Stomach smooth muscle (tissue), 2 donors: ENCODE results near the gene MACC1.
"Not testable (repeated sequence)": the region's sequence is repeated elsewhere in the genome, so short reads cannot be mapped to it uniquely, and the experiment has no call there.

Experiments used
- H3K27ac ChIP-seq: one replicate; pipeline ENCODE4 v1.7.0; 2013; ENCODE audit warnings: mild to moderate bottlenecking, low read length, inconsistent platforms
- H3K27me3 ChIP-seq, 2 donors: one replicate each; pipeline ENCODE4 v1.7.0; 2013; ENCODE audit warnings: low read length in 2 of 2; ENCODE audit not compliant: insufficient read depth in 2 of 2, control insufficient read depth in 1 of 2
- H3K36me3 ChIP-seq, 2 donors: one replicate each; pipeline ENCODE4 v1.7.0; 2013; ENCODE audit warnings: low read length in 2 of 2; ENCODE audit not compliant: control insufficient read depth in 2 of 2, insufficient read depth in 2 of 2
- H3K4me1 ChIP-seq: one replicate; pipeline ENCODE4 v1.7.0; 2013; ENCODE audit warnings: low read length; ENCODE audit not compliant: control insufficient read depth, insufficient read depth
- H3K4me3 ChIP-seq, 2 donors: one replicate each; pipeline ENCODE4 v1.7.0; 2013; ENCODE audit warnings: low read length in 2 of 2
- H3K9ac ChIP-seq, 2 donors: one replicate each; pipeline ENCODE4 v1.7.0; 2013; ENCODE audit warnings: low read length in 2 of 2, mild to moderate bottlenecking in 1 of 2
- H3K9me3 ChIP-seq, 2 donors: one replicate each; pipeline ENCODE4 v1.7.0; 2013; ENCODE audit warnings: low read length in 2 of 2; ENCODE audit not compliant: control insufficient read depth in 2 of 2
- donor health status: healthy.
- donor health status: Pancreatic carcinoma.

The MACC1 gene

GRCh38 chr7:20129920-20130319 is 87.3 kb downstream of the MACC1 start:
- Histone ChIP-seq H3K4me1 (no peaks in the 10 kb centered on the region), H3K27me3 (no peaks in the 10 kb centered on the region), H3K36me3 (no peaks in the 10 kb centered on the region), H3K9ac (no peak overlapping the region), H3K4me3 (no peak overlapping the region), H3K9me3 (no peaks in the 10 kb centered on the region), H3K27ac (no peak overlapping the region)

DNA sequence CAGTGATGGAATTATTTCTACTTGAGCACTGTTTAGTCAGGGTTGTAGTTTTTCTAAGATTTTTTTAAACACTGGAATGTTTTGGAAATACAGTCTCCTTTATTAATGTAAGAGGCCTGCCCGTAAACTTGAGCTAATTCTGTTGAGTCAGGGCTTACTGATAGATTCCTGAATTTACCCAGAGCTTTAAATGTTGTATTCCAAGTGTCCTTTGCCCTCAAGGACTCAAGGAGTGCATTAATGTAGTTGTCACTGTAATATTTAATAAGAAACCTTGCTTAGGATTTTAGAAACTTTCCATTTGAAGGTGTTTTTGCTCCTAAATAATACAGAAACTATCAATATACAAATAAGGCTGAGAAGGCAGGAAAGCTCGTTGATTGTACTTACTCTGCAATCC is 89.2 kb downstream of the MACC1 start:
- Histone ChIP-seq H3K4me3 (no peak overlapping the region), H3K9ac (no peak overlapping the region), H3K4me1 (no peaks in the 10 kb centered on the region), H3K36me3 (no peaks in the 10 kb centered on the region), H3K27ac (no peak overlapping the region), H3K9me3 (no peaks in the 10 kb centered on the region), H3K27me3 (no peaks in the 10 kb centered on the region)

- not testable (repeated sequence) for H3K27ac ChIP-seq, H3K9ac ChIP-seq, H3K27me3 ChIP-seq, H3K4me1 ChIP-seq, H3K4me3 ChIP-seq, H3K36me3 ChIP-seq, H3K9me3 ChIP-seq
Measured at GRCh38 chr7:20126060-20126459, 91.1 kb downstream of the MACC1 start.

- H3K4me3 ChIP-seq, H3K27ac ChIP-seq, H3K9me3 ChIP-seq, H3K4me1 ChIP-seq, H3K36me3 ChIP-seq, H3K27me3 ChIP-seq, H3K9ac ChIP-seq: not testable (repeated sequence)
Measured at GRCh38 chr7:20124087-20124486, 93.1 kb downstream of the MACC1 start.

DNA sequence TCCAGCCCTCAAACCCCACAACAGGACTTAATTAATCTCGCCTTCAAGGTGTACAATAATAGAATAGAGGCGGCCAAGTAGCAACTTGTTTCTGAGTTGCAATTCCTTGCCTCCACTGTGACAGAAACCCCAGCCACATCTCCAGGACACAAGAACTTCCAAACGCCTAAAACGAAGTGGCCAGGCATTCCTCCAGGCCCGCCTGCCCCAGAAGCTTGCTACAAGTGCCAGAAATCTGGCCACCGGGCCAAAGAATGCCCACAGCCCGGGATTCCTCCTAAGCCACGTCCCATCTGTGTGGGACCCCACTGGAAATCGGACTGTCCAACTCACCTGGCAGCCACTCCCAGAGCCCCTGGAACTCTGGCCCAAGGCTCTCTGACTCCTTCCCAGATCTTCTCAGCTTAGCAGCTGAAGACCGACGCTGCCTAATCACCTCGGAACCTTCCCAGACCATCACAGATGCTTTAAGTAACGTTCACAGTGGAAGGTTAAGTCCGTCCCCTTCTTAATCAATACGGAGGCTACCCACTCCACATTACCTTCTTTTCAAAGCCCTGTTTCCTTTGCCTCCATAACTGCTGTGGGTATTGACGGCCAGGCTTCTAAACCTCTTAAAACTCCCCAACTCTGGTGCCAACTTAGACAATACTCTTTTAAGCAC is 94.4 kb downstream of the MACC1 start:
- not testable (repeated sequence) for H3K9me3 ChIP-seq, H3K27me3 ChIP-seq, H3K36me3 ChIP-seq, H3K4me3 ChIP-seq, H3K4me1 ChIP-seq, H3K9ac ChIP-seq, H3K27ac ChIP-seq

DNA sequence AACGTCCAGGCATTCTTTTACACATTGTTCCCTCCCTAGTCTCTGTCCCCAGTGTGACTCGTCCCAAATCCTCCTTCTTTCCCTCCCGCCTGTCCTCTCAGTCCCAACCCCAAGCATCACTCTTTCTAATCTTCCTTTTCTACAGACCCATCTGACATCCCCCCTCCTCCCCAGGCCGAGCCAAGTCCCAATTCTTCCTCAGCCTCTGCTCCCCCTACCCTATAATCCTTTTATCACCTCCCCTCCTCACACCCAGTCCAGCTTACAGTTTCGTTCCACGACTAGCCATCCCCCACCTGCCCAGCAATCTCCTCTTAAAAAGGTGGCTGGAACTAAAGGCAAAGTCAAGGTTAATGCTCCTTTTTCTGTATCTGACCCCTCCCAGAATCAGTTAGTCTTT is 95.1 kb downstream of the MACC1 start:
- no peaks in the 10 kb centered on the region for H3K36me3 ChIP-seq
- H3K27ac ChIP-seq = no peak overlapping the region
- no peaks in the 10 kb centered on the region for H3K9me3 ChIP-seq
- H3K4me3 ChIP-seq = no peak overlapping the region
- H3K4me1 ChIP-seq = no peaks in the 10 kb centered on the region
- H3K9ac ChIP-seq = no peak overlapping the region
- no peaks in the 10 kb centered on the region for H3K27me3 ChIP-seq

- Histone ChIP-seq H3K27ac (no peak overlapping the region), H3K9me3 (no peaks in the 10 kb centered on the region), H3K4me3 (no peak overlapping the region), H3K36me3 (no peaks in the 10 kb centered on the region), H3K4me1 (no peaks in the 10 kb centered on the region), H3K9ac (no peak overlapping the region), H3K27me3 (no peaks in the 10 kb centered on the region)
Measured at GRCh38 chr7:20121404-20121803, 95.8 kb downstream of the MACC1 start.

GRCh38 chr7:20120611-20121168 is 96.5 kb downstream of the MACC1 start:
- H3K4me3 ChIP-seq, H3K9ac ChIP-seq, H3K9me3 ChIP-seq, H3K27me3 ChIP-seq, H3K36me3 ChIP-seq, H3K27ac ChIP-seq, H3K4me1 ChIP-seq: not testable (repeated sequence)

DNA sequence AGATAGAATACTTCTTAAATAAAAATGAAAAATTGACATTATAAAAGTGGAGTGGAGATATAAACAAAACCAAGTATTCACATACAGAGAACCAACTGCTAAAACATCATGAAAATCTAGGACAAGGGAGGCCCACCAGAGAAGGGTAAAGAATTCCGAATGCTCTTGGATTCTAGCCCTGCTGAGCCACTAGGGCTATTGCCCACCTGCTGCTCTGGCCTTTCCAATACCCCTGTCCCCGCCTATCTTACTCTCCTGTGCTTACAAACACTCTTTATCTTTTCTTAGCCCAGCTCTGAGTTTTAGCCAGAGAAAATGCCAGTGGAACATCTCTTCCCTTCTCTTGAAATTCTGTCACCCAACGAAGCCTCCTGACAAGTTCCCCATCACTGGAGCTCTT is 100.3 kb downstream of the MACC1 start:
- Histone ChIP-seq H3K4me1 (no peaks in the 10 kb centered on the region), H3K27me3 (no peaks in the 10 kb centered on the region), H3K9me3 (no peaks in the 10 kb centered on the region), H3K9ac (no peak overlapping the region), H3K36me3 (no peaks in the 10 kb centered on the region), H3K4me3 (no peak overlapping the region), H3K27ac (no peak overlapping the region)

DNA sequence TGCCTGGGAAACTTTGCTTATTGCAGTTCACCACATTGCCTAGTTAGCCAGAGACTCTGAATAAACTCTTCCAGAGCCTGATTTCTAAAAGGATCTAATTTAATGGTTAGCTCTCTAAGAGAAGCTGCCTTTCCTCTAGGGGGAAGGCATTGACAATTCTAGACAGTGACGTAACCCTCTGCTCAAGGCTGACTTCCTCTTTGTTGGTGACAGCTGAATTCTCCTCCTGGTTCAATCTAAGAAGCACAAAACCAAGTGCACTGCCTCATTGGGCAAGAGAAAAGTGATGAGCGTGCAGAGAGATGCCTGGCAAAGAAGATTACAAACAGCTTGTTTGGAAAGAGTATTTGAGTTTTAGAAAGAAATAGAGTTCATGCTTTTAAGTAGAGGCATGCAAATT is 102.7 kb downstream of the MACC1 start:
- no peaks in the 10 kb centered on the region for H3K36me3 ChIP-seq
- no peaks in the 10 kb centered on the region for H3K27me3 ChIP-seq
- H3K9me3 ChIP-seq = no peaks in the 10 kb centered on the region
- H3K4me1 ChIP-seq = no peaks in the 10 kb centered on the region
- no peak overlapping the region for H3K9ac ChIP-seq
- H3K4me3 ChIP-seq = no peak overlapping the region
- no peak overlapping the region for H3K27ac ChIP-seq

DNA sequence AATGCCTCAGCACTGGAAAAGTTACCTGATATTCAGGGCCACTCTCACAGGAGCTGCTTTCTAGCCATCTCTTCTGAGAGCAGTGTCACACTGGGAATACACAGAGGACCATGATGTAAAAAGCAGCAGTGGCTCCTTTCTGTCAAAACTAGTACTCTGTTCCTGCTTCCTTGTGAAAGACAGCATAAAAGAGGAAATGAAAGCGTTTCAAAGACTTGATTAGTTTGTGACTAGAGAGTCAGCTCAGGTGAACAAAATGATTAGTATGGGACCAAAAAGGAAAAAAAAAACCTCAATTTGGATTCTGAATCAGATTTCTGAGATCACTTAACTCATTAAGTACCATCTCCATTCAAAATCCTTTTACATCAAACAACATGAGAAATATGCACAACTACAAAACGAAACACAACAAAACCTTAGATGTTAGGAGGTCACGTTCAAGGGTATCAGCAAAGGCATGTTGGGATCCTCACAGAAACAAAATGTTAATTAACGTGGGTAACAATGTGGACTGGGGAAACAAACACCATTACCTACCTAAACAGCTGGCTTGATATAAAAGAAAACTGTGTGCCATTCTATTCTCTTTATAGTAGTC is 103.7 kb downstream of the MACC1 start:
- Histone ChIP-seq H3K9me3 (no peaks in the 10 kb centered on the region), H3K36me3 (no peaks in the 10 kb centered on the region), H3K27me3 (no peaks in the 10 kb centered on the region), H3K9ac (no peak overlapping the region), H3K27ac (no peak overlapping the region), H3K4me3 (no peak overlapping the region), H3K4me1 (no peaks in the 10 kb centered on the region)
